ENCODE results near the gene B3GNT7. TPM values are rescaled to one million over a fixed set of nuclear protein-coding genes. Genes with fewer than 3 reads are reported as not detected.

The B3GNT7 gene
- total RNA-seq, 2 donors from 2014 or later: 13.0 to 32.3 TPM

DNA sequence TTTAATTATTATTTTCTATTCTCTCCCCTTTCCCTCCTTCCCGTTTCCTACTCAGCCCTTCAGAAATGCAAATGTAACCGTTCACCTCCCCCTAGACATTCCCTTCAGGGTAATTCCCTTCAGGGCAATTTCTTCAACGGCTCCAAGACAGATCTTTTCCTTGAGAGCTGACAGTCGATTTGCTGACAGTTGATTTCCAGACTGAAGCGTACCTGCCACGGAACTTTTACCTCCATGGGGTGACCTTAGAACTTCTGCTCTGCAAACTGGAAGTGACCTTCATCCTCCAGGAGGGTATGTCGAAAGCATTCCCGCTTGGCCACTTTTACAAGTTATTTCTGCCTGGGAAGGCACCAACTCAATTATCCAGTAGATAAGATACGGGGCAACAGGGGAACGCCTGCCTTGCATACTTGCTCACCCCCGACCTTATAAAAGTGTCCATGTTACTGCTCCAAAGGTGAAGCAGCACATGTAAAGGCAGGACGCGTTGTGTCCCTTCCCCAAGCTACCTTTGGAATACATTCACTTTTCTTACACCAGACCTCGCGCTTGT is 18.5 kb downstream of the B3GNT7 start:
- no peak for DNase-seq
- Histone ChIP-seq H3K27me3 (ENCODE audit: control insufficient read depth, insufficient read depth, low read length, poor library complexity, severe bottlenecking) (no peaks in the 10 kb centered on the region), H3K27ac (ENCODE audit: low read depth, low read length) (no peak overlapping the region), H3K9ac (ENCODE audit: extremely low read depth, low read length, poor library complexity, severe bottlenecking) (no peak overlapping the region), H3K4me3 (ENCODE audit: low read length) (no peak overlapping the region), H3K36me3 (ENCODE audit: control insufficient read depth, insufficient read depth, low read length) (no peaks in the 10 kb centered on the region), H3K9me3 (ENCODE audit: control insufficient read depth, low read length) (peaks cover 13% of the 10 kb centered on the region), H3K4me1 (ENCODE audit: control insufficient read depth, insufficient read depth, low read length) (no peaks in the 10 kb centered on the region)
- H3K36me3 Mint-ChIP-seq (ENCODE audit: low read depth): peaks cover 5% of the 10 kb centered on the region
- no peak overlapping the region for H3K27ac Mint-ChIP-seq
- no peak overlapping the region for H3K4me3 Mint-ChIP-seq
- H3K4me1 Mint-ChIP-seq: peaks cover 19% of the 10 kb centered on the region
- TF ChIP-seq CTCF (conservative IDR thresholded peaks at IDR 0.05): no peak
- peaks cover 17% of the 10 kb centered on the region for H3K9me3 Mint-ChIP-seq
- H3K27me3 Mint-ChIP-seq (ENCODE audit: insufficient read depth): no peaks in the 10 kb centered on the region
- 68 to 69% methylated on average over 15 of the region's 15 CpGs for WGBS, 2 experiments (ENCODE audit: insufficient coverage in 1 of 2, insufficient read length in 1 of 2)

- Histone ChIP-seq H3K27ac (ENCODE audit: low read depth, low read length) (no peak overlapping the region), H3K4me1 (ENCODE audit: control insufficient read depth, insufficient read depth, low read length) (no peaks in the 10 kb centered on the region), H3K27me3 (ENCODE audit: control insufficient read depth, insufficient read depth, low read length, poor library complexity, severe bottlenecking) (no peaks in the 10 kb centered on the region), H3K9me3 (ENCODE audit: control insufficient read depth, low read length) (peaks cover 8% of the 10 kb centered on the region), H3K4me3 (ENCODE audit: low read length) (no peak overlapping the region), H3K9ac (ENCODE audit: extremely low read depth, low read length, poor library complexity, severe bottlenecking) (no peak overlapping the region), H3K36me3 (ENCODE audit: control insufficient read depth, insufficient read depth, low read length) (no peaks in the 10 kb centered on the region)
- no peak for TF ChIP-seq CTCF (conservative IDR thresholded peaks at IDR 0.05)
- peaks cover 19% of the 10 kb centered on the region for H3K4me1 Mint-ChIP-seq
- H3K4me3 Mint-ChIP-seq: no peak overlapping the region
- no peak for DNase-seq
- H3K27me3 Mint-ChIP-seq (ENCODE audit: insufficient read depth): no peaks in the 10 kb centered on the region
- H3K36me3 Mint-ChIP-seq (ENCODE audit: low read depth): peaks cover 4% of the 10 kb centered on the region
- no peak overlapping the region for H3K27ac Mint-ChIP-seq
- H3K9me3 Mint-ChIP-seq: peaks cover 7% of the 10 kb centered on the region
These were observed 19.5 kb downstream of the B3GNT7 start for GRCh38 chr2:231415029-231415428.

DNA sequence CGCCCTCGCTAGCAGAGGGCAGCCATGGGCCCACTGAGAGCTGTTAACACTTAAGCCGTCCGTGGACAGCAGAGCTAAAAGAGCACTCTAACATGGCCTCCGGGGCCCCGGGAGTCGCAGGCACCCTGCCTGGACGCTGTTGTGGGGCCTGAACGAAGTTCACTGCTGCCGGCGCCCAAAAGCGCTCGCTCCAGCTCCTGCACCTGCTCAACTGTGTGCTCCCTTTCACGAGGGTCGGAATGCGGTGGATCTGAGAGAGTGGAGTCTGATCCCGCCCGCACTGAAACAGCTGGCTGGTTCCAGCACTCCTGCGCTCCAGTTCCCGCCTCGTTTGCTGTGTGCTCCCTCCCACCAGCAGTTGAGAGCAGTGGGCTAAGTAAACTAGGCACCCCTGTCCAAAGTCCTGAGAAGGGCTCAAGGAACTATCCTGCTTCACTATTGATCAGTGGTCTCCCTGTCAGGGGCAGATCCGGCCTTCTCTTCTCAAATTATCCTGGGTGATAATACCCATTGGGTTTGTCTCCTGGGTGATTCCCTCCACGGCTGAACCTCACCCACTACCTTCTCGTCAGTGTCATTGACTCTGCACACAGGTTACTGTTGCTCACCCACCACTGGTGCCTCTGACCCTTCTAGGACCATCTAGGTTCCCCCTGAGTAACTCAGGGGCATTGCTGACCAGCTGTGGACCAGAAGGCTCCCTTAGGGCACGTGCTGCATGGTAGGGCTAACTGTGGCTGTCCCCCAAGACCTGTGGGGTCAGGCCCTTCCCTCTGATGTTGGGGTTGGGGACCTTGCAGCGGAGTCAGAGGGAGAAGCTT is 23.5 kb downstream of the B3GNT7 start:
- Mint-ChIP-seq H3K27me3 (ENCODE audit: insufficient read depth) (no peaks in the 10 kb centered on the region), H3K9me3 (no peaks in the 10 kb centered on the region), H3K4me3 (no peak overlapping the region), H3K4me1 (peaks cover 3% of the 10 kb centered on the region), H3K27ac (no peak overlapping the region), H3K36me3 (ENCODE audit: low read depth) (no peaks in the 10 kb centered on the region)
- no peak for DNase-seq
- no peaks in the 10 kb centered on the region for H3K9me3 ChIP-seq (ENCODE audit: control insufficient read depth, low read length)
- no peaks in the 10 kb centered on the region for H3K27me3 ChIP-seq (ENCODE audit: control insufficient read depth, insufficient read depth, low read length, poor library complexity, severe bottlenecking)
- WGBS, 2 experiments (ENCODE audit: insufficient coverage in 1 of 2, insufficient read length in 1 of 2): 88 to 92% methylated on average over 25 to 26 of the region's 26 CpGs
- no peak overlapping the region for H3K9ac ChIP-seq (ENCODE audit: extremely low read depth, low read length, poor library complexity, severe bottlenecking)
- no peak for TF ChIP-seq CTCF (conservative IDR thresholded peaks at IDR 0.05)
- no peaks in the 10 kb centered on the region for H3K36me3 ChIP-seq (ENCODE audit: control insufficient read depth, insufficient read depth, low read length)
- no peak overlapping the region for H3K27ac ChIP-seq (ENCODE audit: low read depth, low read length)
- H3K4me3 ChIP-seq (ENCODE audit: low read length): no peak overlapping the region
- no peaks in the 10 kb centered on the region for H3K4me1 ChIP-seq (ENCODE audit: control insufficient read depth, insufficient read depth, low read length)
